HEK293 (cell line): ENCODE results near the gene MICAL3.
"Not testable (repeated sequence)": the region's sequence is repeated elsewhere in the genome, so short reads cannot be mapped to it uniquely, and the experiment has no call there.

Experiments
- CTCF ChIA-PET: fragments of 350-600 bp; formaldehyde crosslinking; extraction: SDS; loops from one replicate; lab custom pipeline; 2021; ENCODE audit warnings: antibody characterized with exemption; lab: Yijun Ruan, JAX
- POLR2A ChIA-PET: fragments of 300-600 bp; formaldehyde crosslinking; extraction: SDS; loops from one replicate; lab custom pipeline; 2020; ENCODE audit warnings: antibody characterized with exemption, inconsistent platforms; lab: Yijun Ruan, JAX
- H3K27ac ChIP-seq: fragments of 200-500 bp; sonication (Bioruptor generic); 2 replicates; pipeline ENCODE4 v1.5.1; 2014; ENCODE audit warnings: low read depth, low read length, control low read depth, inconsistent platforms; ENCODE audit errors: extremely low read depth
- H3K36me3 ChIP-seq, 2 experiments: fragments of 200-500 bp in 1 of 2; sonication (Bioruptor generic) in 1 of 2; 1 replicate in 1 of 2; 2 replicates in 1 of 2; pipeline ENCODE4 v1.5.1; 2014 to 2017; ENCODE audit warnings: inconsistent platforms in 2 of 2, low read length in 2 of 2; ENCODE audit not compliant: control insufficient read depth in 2 of 2, insufficient read depth in 1 of 2
- H3K4me1 ChIP-seq: fragments of 200-500 bp; sonication (Bioruptor generic); 2 replicates; pipeline ENCODE4 v1.5.1; 2014; ENCODE audit warnings: mild to moderate bottlenecking, low read length, inconsistent platforms; ENCODE audit not compliant: control insufficient read depth, insufficient read depth
- H3K4me3 ChIP-seq: 2 replicates; pipeline ENCODE4 v1.5.1; 2011; ENCODE audit warnings: low read depth, mild to moderate bottlenecking, control low read depth, low read length, moderate library complexity
- H3K9me3 ChIP-seq: fragments of 200-500 bp; sonication (Bioruptor generic); 2 replicates; pipeline ENCODE4 v1.5.1; 2014; ENCODE audit warnings: low read depth, low read length, inconsistent platforms; ENCODE audit not compliant: control insufficient read depth, insufficient read depth
- SCRT1 ChIP-seq: fragments of 450-650 bp; formaldehyde crosslinking; IDR thresholded peaks from 2 replicates; pipeline ENCODE4 v1.5.1; 2016; ENCODE audit warnings: missing biosample characterization, missing genetic modification characterization, borderline replicate concordance
- WT1 ChIP-seq: fragments of 450-650 bp; formaldehyde crosslinking; IDR thresholded peaks from 2 replicates; pipeline ENCODE4 v1.5.1; 2016; ENCODE audit warnings: missing biosample characterization, missing genetic modification characterization
- ZBTB20 ChIP-seq: fragments of 450-650 bp; formaldehyde crosslinking; IDR thresholded peaks from 2 replicates; pipeline ENCODE4 v1.5.1; 2016; ENCODE audit warnings: missing biosample characterization, missing genetic modification characterization
- ZEB2 ChIP-seq: fragments of 450-650 bp; formaldehyde crosslinking; IDR thresholded peaks from 2 replicates; pipeline ENCODE4 v1.5.1; 2016; ENCODE audit warnings: missing biosample characterization, missing genetic modification characterization
- ZNF112 ChIP-seq: fragments of 450-650 bp; formaldehyde crosslinking; IDR thresholded peaks from 2 replicates; pipeline ENCODE4 v1.5.0; 2017; ENCODE audit warnings: missing biosample characterization, missing genetic modification characterization
- ZNF121 ChIP-seq: fragments of 450-650 bp; formaldehyde crosslinking; IDR thresholded peaks from 2 replicates; pipeline ENCODE4 v1.5.1; 2016; ENCODE audit warnings: missing biosample characterization, missing genetic modification characterization
- ZNF174 ChIP-seq: fragments of 450-650 bp; formaldehyde crosslinking; IDR thresholded peaks from 2 replicates; pipeline ENCODE4 v1.5.0; 2017; ENCODE audit warnings: missing biosample characterization, mild to moderate bottlenecking, missing genetic modification characterization
- ZNF202 ChIP-seq: fragments of 450-650 bp; formaldehyde crosslinking; IDR thresholded peaks from 2 replicates; pipeline ENCODE4 v1.5.1; 2016; ENCODE audit warnings: missing biosample characterization, missing genetic modification characterization, borderline replicate concordance
- ZNF311 ChIP-seq: fragments of 450-650 bp; formaldehyde crosslinking; IDR thresholded peaks from 2 replicates; pipeline ENCODE4 v1.5.1; 2017; ENCODE audit warnings: missing biosample characterization, missing genetic modification characterization, borderline replicate concordance
- ZNF391 ChIP-seq: fragments of 450-650 bp; formaldehyde crosslinking; IDR thresholded peaks from 2 replicates; pipeline ENCODE4 v1.5.1; 2016; ENCODE audit warnings: low read depth, missing biosample characterization, missing genetic modification characterization, borderline replicate concordance
- ZNF558 ChIP-seq: fragments of 450-650 bp; formaldehyde crosslinking; IDR thresholded peaks from 2 replicates; pipeline ENCODE4 v1.5.1; 2016; ENCODE audit warnings: missing biosample characterization, missing genetic modification characterization
- ZNF560 ChIP-seq: fragments of 450-650 bp; formaldehyde crosslinking; IDR thresholded peaks from 2 replicates; pipeline ENCODE4 v1.5.1; 2017; ENCODE audit warnings: missing biosample characterization, missing genetic modification characterization, borderline replicate concordance
- ZNF596 ChIP-seq: fragments of 450-650 bp; IDR thresholded peaks from 2 replicates; pipeline ENCODE4 v1.5.0; 2018; ENCODE audit warnings: missing biosample characterization, mild to moderate bottlenecking, missing genetic modification characterization, moderate library complexity
- ZNF664 ChIP-seq: fragments of 450-650 bp; formaldehyde crosslinking; IDR thresholded peaks from 2 replicates; pipeline ENCODE4 v1.5.1; 2016; ENCODE audit warnings: missing biosample characterization, missing genetic modification characterization
- ZSCAN23 ChIP-seq: fragments of 450-650 bp; formaldehyde crosslinking; IDR thresholded peaks from 2 replicates; pipeline ENCODE4 v1.5.1; 2016; ENCODE audit warnings: missing biosample characterization, missing genetic modification characterization
- TF ChIP-seq, protein P1 (sequence below): fragments of 450-650 bp; formaldehyde crosslinking; IDR thresholded peaks from 2 replicates; pipeline ENCODE4 v1.5.1; 2016; ENCODE audit warnings: missing biosample characterization, missing genetic modification characterization
- TF ChIP-seq, protein P2 (sequence below): IDR thresholded peaks from 2 replicates; pipeline ENCODE4 v1.6.1; 2011; ENCODE audit warnings: mild to moderate bottlenecking, low read depth, low read length, borderline replicate concordance
- TF ChIP-seq, protein P3 (sequence below): fragments of 450-650 bp; formaldehyde crosslinking; IDR thresholded peaks from 2 replicates; pipeline ENCODE4 v1.5.1; 2017; ENCODE audit warnings: missing biosample characterization, missing genetic modification characterization
- TF ChIP-seq, protein P4 (sequence below): fragments of 450-650 bp; formaldehyde crosslinking; IDR thresholded peaks from 2 replicates; pipeline ENCODE4 v1.5.1; 2016; ENCODE audit warnings: missing biosample characterization, missing genetic modification characterization
- TF ChIP-seq, protein P5 (sequence below): fragments of 450-650 bp; formaldehyde crosslinking; IDR thresholded peaks from 2 replicates; pipeline ENCODE4 v1.5.1; 2016; ENCODE audit warnings: missing biosample characterization, missing genetic modification characterization

The MICAL3 gene

DNA sequence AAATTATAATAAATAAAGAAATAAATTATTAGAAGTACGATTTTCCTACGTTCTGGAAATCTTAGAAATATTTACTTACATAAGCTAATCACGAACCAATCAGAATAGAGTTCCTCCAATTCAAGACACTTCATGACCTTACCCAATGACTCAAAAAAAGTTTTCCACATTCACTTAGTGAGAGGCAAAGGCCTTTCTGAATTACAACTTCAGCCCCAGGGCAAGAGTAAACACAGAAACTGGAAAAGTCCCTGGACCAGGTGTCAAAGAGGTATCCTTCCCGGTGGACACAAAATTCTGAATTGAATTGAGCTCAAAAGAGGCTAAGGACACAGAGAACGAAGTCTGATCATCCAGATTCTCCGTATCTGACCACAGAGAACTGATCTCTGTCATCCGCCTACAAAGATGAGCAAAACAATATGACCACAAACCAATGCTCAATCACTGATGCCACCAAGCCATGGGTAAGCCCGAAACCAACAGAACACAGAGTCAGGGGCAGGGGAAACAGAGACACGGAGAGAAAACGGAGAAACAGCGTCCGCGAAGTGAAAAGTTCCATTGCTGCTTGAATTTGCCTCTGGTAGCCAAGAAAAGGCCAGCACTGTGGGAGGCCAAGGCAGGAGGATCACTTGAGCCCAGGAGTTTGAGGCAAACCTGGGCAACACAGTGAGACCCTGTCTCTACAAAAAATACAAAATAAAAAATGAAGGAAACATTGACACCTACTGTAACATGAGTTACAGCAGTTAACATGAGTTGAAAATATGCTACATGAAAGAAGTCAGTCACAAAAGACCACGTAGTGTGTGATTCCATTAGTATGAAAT is 256.9 kb downstream of the MICAL3 start:
- Histone ChIP-seq H3K36me3 (peaks cover 0 to 7% of the 10 kb centered on the region in 2 experiments; a peak in 2 of 3 replicates), H3K4me3 (no peak overlapping the region), H3K9me3 (no peaks in the 10 kb centered on the region), H3K4me1 (no peaks in the 10 kb centered on the region), H3K27ac (no peak overlapping the region)
- CTCF ChIA-PET, result interaction anchor here (1.0 to 1.3 kb wide), 2 partner anchors 9 to 309 kb away, joined by 3 to 5 read pairs; no protein-coding TSS in a partner anchor
- POLR2A ChIA-PET, result no interaction called here
- no peak for TF ChIP-seq ZNF311 (tag by site-specific recombination)
- peak; percentile 91 for TF ChIP-seq ZNF121 (tag by site-specific recombination)
- peak; percentile 10; the same call in 1 of the 2 replicates for TF ChIP-seq ZBTB20
- no peak for TF ChIP-seq ZNF174 (tag by site-specific recombination)
- no peak for TF ChIP-seq ZNF560 (tag by site-specific recombination)
- TF ChIP-seq, protein P1, sequence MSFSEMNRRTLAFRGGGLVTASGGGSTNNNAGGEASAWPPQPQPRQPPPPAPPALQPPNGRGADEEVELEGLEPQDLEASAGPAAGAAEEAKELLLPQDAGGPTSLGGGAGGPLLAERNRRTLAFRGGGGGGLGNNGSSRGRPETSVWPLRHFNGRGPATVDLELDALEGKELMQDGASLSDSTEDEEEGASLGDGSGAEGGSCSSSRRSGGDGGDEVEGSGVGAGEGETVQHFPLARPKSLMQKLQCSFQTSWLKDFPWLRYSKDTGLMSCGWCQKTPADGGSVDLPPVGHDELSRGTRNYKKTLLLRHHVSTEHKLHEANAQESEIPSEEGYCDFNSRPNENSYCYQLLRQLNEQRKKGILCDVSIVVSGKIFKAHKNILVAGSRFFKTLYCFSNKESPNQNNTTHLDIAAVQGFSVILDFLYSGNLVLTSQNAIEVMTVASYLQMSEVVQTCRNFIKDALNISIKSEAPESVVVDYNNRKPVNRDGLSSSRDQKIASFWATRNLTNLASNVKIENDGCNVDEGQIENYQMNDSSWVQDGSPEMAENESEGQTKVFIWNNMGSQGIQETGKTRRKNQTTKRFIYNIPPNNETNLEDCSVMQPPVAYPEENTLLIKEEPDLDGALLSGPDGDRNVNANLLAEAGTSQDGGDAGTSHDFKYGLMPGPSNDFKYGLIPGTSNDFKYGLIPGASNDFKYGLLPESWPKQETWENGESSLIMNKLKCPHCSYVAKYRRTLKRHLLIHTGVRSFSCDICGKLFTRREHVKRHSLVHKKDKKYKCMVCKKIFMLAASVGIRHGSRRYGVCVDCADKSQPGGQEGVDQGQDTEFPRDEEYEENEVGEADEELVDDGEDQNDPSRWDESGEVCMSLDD (tag by site-specific recombination), result no peak
- TF ChIP-seq, protein P2, sequence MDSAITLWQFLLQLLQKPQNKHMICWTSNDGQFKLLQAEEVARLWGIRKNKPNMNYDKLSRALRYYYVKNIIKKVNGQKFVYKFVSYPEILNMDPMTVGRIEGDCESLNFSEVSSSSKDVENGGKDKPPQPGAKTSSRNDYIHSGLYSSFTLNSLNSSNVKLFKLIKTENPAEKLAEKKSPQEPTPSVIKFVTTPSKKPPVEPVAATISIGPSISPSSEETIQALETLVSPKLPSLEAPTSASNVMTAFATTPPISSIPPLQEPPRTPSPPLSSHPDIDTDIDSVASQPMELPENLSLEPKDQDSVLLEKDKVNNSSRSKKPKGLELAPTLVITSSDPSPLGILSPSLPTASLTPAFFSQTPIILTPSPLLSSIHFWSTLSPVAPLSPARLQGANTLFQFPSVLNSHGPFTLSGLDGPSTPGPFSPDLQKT, result no peak
- TF ChIP-seq ZNF202, result no peak
- TF ChIP-seq, protein P3, sequence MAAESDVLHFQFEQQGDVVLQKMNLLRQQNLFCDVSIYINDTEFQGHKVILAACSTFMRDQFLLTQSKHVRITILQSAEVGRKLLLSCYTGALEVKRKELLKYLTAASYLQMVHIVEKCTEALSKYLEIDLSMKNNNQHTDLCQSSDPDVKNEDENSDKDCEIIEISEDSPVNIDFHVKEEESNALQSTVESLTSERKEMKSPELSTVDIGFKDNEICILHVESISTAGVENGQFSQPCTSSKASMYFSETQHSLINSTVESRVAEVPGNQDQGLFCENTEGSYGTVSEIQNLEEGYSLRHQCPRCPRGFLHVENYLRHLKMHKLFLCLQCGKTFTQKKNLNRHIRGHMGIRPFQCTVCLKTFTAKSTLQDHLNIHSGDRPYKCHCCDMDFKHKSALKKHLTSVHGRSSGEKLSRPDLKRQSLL (tag by site-specific recombination), result no peak
- no peak for TF ChIP-seq ZSCAN23 (tag by site-specific recombination)
- no peak for TF ChIP-seq ZNF112
- TF ChIP-seq ZEB2, result no peak

DNA sequence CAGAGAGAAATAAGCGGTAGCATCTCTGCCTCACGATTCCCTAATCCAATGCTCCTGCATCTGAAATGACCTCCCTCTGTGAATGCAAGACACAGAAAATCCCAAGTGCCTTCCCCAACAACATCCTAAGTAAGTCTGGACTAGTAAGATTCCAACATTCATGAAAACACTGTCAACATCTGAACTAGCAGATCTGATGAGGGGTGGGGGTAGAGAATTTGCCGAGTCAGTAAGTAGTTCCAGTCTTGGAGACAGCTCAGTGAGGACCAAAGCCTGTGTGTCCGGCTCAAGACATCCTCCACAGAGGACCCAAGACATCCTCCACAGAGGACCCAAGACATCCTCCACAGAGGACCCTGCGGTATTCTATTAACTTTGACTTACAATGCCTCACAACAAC is 259.5 kb downstream of the MICAL3 start:
- POLR2A ChIA-PET, H3K4me3 ChIP-seq, H3K9me3 ChIP-seq, H3K36me3 ChIP-seq, H3K27ac ChIP-seq, H3K4me1 ChIP-seq: not testable (repeated sequence)
- CTCF ChIA-PET, result interaction anchor here (1.0 to 1.8 kb wide), 4 partner anchors 15 to 66 kb away, joined by 3 to 8 read pairs (median 6); no protein-coding TSS in a partner anchor

DNA sequence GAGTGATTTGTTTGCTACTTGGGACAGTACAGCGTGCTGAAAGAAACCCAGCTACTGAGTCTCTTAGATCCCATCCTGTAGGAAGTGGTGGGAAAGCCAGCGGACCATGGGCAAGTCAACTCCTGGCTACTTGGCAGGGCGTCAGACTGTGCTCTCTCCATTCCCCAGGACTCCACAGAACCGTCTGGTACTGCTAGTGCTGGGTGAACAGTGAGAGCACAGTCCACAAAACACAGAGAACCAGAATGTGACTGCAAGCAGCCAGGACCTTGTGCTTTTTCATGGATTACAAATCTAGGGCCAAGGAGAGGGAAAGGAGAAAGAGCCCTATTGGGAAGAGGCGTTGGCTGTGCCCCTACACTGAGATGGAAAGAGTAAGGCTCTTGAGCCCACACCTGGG is 260.3 kb downstream of the MICAL3 start:
- Histone ChIP-seq H3K36me3 (no peaks in the 10 kb centered on the region; a peak in 1 of 3 replicates), H3K27ac (no peak overlapping the region), H3K4me1 (no peaks in the 10 kb centered on the region), H3K9me3 (no peaks in the 10 kb centered on the region), H3K4me3 (no peak overlapping the region)
- POLR2A ChIA-PET, result no interaction called here
- CTCF ChIA-PET, result no interaction called here
- TF ChIP-seq, protein P4, sequence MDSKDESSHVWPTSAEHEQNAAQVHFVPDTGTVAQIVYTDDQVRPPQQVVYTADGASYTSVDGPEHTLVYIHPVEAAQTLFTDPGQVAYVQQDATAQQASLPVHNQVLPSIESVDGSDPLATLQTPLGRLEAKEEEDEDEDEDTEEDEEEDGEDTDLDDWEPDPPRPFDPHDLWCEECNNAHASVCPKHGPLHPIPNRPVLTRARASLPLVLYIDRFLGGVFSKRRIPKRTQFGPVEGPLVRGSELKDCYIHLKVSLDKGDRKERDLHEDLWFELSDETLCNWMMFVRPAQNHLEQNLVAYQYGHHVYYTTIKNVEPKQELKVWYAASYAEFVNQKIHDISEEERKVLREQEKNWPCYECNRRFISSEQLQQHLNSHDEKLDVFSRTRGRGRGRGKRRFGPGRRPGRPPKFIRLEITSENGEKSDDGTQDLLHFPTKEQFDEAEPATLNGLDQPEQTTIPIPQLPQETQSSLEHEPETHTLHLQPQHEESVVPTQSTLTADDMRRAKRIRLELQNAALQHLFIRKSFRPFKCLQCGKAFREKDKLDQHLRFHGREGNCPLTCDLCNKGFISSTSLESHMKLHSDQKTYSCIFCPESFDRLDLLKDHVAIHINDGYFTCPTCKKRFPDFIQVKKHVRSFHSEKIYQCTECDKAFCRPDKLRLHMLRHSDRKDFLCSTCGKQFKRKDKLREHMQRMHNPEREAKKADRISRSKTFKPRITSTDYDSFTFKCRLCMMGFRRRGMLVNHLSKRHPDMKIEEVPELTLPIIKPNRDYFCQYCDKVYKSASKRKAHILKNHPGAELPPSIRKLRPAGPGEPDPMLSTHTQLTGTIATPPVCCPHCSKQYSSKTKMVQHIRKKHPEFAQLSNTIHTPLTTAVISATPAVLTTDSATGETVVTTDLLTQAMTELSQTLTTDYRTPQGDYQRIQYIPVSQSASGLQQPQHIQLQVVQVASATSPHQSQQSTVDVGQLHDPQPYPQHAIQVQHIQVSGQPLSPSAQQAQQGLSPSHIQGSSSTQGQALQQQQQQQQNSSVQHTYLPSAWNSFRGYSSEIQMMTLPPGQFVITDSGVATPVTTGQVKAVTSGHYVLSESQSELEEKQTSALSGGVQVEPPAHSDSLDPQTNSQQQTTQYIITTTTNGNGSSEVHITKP, result no peak
- TF ChIP-seq, protein P5, sequence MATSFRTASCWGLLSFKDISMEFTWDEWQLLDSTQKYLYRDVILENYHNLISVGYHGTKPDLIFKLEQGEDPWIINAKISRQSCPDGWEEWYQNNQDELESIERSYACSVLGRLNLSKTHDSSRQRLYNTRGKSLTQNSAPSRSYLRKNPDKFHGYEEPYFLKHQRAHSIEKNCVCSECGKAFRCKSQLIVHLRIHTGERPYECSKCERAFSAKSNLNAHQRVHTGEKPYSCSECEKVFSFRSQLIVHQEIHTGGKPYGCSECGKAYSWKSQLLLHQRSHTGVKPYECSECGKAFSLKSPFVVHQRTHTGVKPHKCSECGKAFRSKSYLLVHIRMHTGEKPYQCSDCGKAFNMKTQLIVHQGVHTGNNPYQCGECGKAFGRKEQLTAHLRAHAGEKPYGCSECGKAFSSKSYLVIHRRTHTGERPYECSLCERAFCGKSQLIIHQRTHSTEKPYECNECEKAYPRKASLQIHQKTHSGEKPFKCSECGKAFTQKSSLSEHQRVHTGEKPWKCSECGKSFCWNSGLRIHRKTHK, result no peak
- no peak for TF ChIP-seq ZNF391 (tag by site-specific recombination)
- no peak for TF ChIP-seq ZNF596
- TF ChIP-seq ZNF112, result no peak
- TF ChIP-seq ZNF664 (tag by site-specific recombination), result no peak
- no peak for TF ChIP-seq ZNF558 (tag by site-specific recombination)
- TF ChIP-seq WT1 (tag by site-specific recombination), result no peak
- no peak for TF ChIP-seq SCRT1 (tag by site-specific recombination)
